Left ventricle myocardium inferior (tissue), 1 donor: Measurements from ENCODE around the gene RADIL. TPM values are rescaled to one million over a fixed set of nuclear protein-coding genes. Genes with fewer than 3 reads are reported as not detected.

Source experiments
- DNase-seq: peaks from one replicate; pipeline ENCODE4 v3.0.0-alpha.2; 2020
- H3K27ac ChIP-seq: fragments of 200-600 bp; replicated peaks from 2 replicates; pipeline ENCODE4 v1.8.0; 2021
- H3K27me3 ChIP-seq: fragments of 200-600 bp; 2 replicates; pipeline ENCODE4 v1.8.0; 2021; ENCODE audit warnings: low read depth
- H3K36me3 ChIP-seq: fragments of 200-600 bp; 2 replicates; pipeline ENCODE4 v1.8.0; 2021
- H3K4me1 ChIP-seq: fragments of 200-600 bp; 2 replicates; pipeline ENCODE4 v1.8.0; 2021
- H3K4me3 ChIP-seq: fragments of 200-600 bp; 2 replicates; pipeline ENCODE4 v1.8.0; 2021; ENCODE audit warnings: mild to moderate bottlenecking, moderate library complexity
- H3K9me3 ChIP-seq: fragments of 200-600 bp; replicated peaks from 2 replicates; pipeline ENCODE4 v1.8.0; 2021
- CTCF ChIP-seq: fragments of 200-600 bp; IDR thresholded peaks from 2 replicates; pipeline ENCODE4 v1.8.0; 2021; ENCODE audit warnings: antibody characterized with exemption, mild to moderate bottlenecking, borderline replicate concordance
- intact Hi-C: fragments of 100-400 bp; cut with micrococcal nuclease; formaldehyde crosslinking; loops from one replicate; pipeline ENCODE4 v1.11.0; 2022
- total RNA-seq: library from RNA; stranded (reverse); fragmentation: NEBNext Ultra II Directional; extraction: Animal tissue kit (Norgen Biotek cat#: 25700); gene quantifications from one replicate; pipeline ENCODE4 v1.2.1, GENCODE V29; 2021
- donor health status: DM: no; HTN: yes; CAD: no; lungs with severe emphysema.

Gene RADIL
- total RNA-seq, 1 donor from 2014 or later = 4.5 TPM

- no peaks in the 10 kb centered on the region for H3K36me3 ChIP-seq
- no peak overlapping the region for H3K27ac ChIP-seq
- peaks cover 34% of the 10 kb centered on the region for H3K27me3 ChIP-seq
- no peak overlapping the region for H3K4me3 ChIP-seq
- peaks cover 3% of the 10 kb centered on the region for H3K4me1 ChIP-seq
- intact Hi-C loops = no loop called here
- DNase-seq = no peak
- no peak for TF ChIP-seq CTCF
- H3K9me3 ChIP-seq = no peaks in the 10 kb centered on the region
Measured at GRCh38 chr7:4888161-4888560, 4.6 kb upstream of the RADIL start.

- intact Hi-C loops = no loop called here
- Histone ChIP-seq H3K27me3 (peaks cover 40% of the 10 kb centered on the region), H3K4me1 (peaks cover 18% of the 10 kb centered on the region), H3K27ac (no peak overlapping the region), H3K36me3 (no peaks in the 10 kb centered on the region), H3K4me3 (no peak overlapping the region), H3K9me3 (no peaks in the 10 kb centered on the region)
- DNase-seq = no peak
- TF ChIP-seq CTCF = no peak
Measured at GRCh38 chr7:4886671-4887070, 3.2 kb upstream of the RADIL start.

- peaks cover 24% of the 10 kb centered on the region for H3K4me1 ChIP-seq
- H3K36me3 ChIP-seq = no peaks in the 10 kb centered on the region
- TF ChIP-seq CTCF = no peak
- H3K27ac ChIP-seq = no peak overlapping the region
- DNase-seq = no peak
- no peaks in the 10 kb centered on the region for H3K9me3 ChIP-seq
- no peak overlapping the region for H3K4me3 ChIP-seq
- peaks cover 40% of the 10 kb centered on the region for H3K27me3 ChIP-seq
- intact Hi-C loops = no loop called here
Measured at GRCh38 chr7:4885317-4885807, 1.8 kb upstream of the RADIL start.

GRCh38 chr7:4884164-4884563 lies 648 bp upstream of the RADIL start:
- intact Hi-C loops = loop anchor here (5.0 kb wide), 1 partner anchor 57 kb away; no protein-coding TSS in a partner anchor
- no peak for TF ChIP-seq CTCF
- no peak overlapping the region for H3K4me3 ChIP-seq

GRCh38 chr7:4883033-4883371 lies 514 bp downstream of the RADIL start:
- H3K36me3 ChIP-seq = peaks cover under 1% of the 10 kb centered on the region
- intact Hi-C loops = loop anchor here (5.0 kb wide), 1 partner anchor 56 kb away; no protein-coding TSS in a partner anchor
- H3K4me3 ChIP-seq = peak overlapping the region; percentile 85
- no peak for TF ChIP-seq CTCF
- DNase-seq = no peak
- peaks cover 32% of the 10 kb centered on the region for H3K27me3 ChIP-seq
- H3K4me1 ChIP-seq = peaks cover 40% of the 10 kb centered on the region
- H3K27ac ChIP-seq = peak overlapping the region; percentile 86
- no peaks in the 10 kb centered on the region for H3K9me3 ChIP-seq

More at GRCh38 chr7:4884164-4884563, 648 bp upstream of the RADIL start:
- DNase-seq = no peak
- Histone ChIP-seq H3K27me3 (peaks cover 40% of the 10 kb centered on the region), H3K36me3 (no peaks in the 10 kb centered on the region), H3K9me3 (no peaks in the 10 kb centered on the region), H3K4me1 (peaks cover 36% of the 10 kb centered on the region), H3K27ac (no peak overlapping the region)
